GM12878 (cell line): ENCODE data around the gene NPTN. TPM values are rescaled to one million over a fixed set of nuclear protein-coding genes. Genes with fewer than 3 reads are reported as not detected.

ENCODE experiments used
- CHD1 ChIP-seq: IDR thresholded peaks from 2 replicates; pipeline ENCODE4 v1.6.1; 2012; ENCODE audit warnings: low read depth, low read length, improper control_type of control experiment
- CTCF ChIP-seq, 3 experiments: IDR thresholded peaks in 2 of 3; conservative IDR thresholded peaks in 1 of 3; 2 replicates each; pipeline ENCODE4 v1.5.1; 2011; ENCODE audit warnings: low read depth in 3 of 3, low read length in 3 of 3, mild to moderate bottlenecking in 3 of 3, control low read depth in 2 of 3, moderate library complexity in 2 of 3, inconsistent platforms in 1 of 3, mixed read lengths in 1 of 3; ENCODE audit not compliant: control insufficient read depth in 2 of 3, insufficient read depth in 1 of 3; ENCODE audit errors: extremely low read depth in 1 of 3
- DPF2 ChIP-seq: fragments of 450-650 bp; IDR thresholded peaks from 2 replicates; pipeline ENCODE4 v1.6.1; 2017; ENCODE audit warnings: mild to moderate bottlenecking
- E4F1 ChIP-seq: fragments of 450-650 bp; IDR thresholded peaks from 2 replicates; pipeline ENCODE4 v1.6.1; 2018; ENCODE audit warnings: borderline replicate concordance, mild to moderate bottlenecking; ENCODE audit not compliant: partially characterized antibody
- EGR1 ChIP-seq, 2 experiments: IDR thresholded peaks; 1 replicate in 1 of 2; 2 replicates in 1 of 2; pipeline ENCODE4 v1.6.1; 2011 to 2012; ENCODE audit warnings: low read depth in 2 of 2, low read length in 2 of 2, borderline replicate concordance in 1 of 2, mild to moderate bottlenecking in 1 of 2, moderate library complexity in 1 of 2
- IKZF1 ChIP-seq: fragments of 450-650 bp; conservative IDR thresholded peaks from 2 replicates; pipeline ENCODE4 v1.6.1; 2017; ENCODE audit warnings: antibody characterized with exemption, mild to moderate bottlenecking
- PBX3 ChIP-seq: IDR thresholded peaks from 2 replicates; pipeline ENCODE4 v1.6.1; 2011; ENCODE audit warnings: mild to moderate bottlenecking, low read depth, low read length, moderate library complexity; ENCODE audit not compliant: insufficient replicate concordance
- RCOR1 ChIP-seq: conservative IDR thresholded peaks from 2 replicates; pipeline ENCODE4 v1.6.1; 2012; ENCODE audit warnings: low read depth, low read length, improper control_type of control experiment
- RFX5 ChIP-seq: IDR thresholded peaks from 2 replicates; pipeline ENCODE4 v1.6.1; 2011; ENCODE audit warnings: low read depth, low read length, improper control_type of control experiment
- SIX5 ChIP-seq: IDR thresholded peaks from 2 replicates; pipeline ENCODE4 v1.6.1; 2011; ENCODE audit warnings: mild to moderate bottlenecking, low read depth, low read length, moderate library complexity; ENCODE audit not compliant: severe bottlenecking
- SMC3 ChIP-seq: IDR thresholded peaks from 2 replicates; pipeline ENCODE4 v1.6.1; 2011; ENCODE audit warnings: low read length, improper control_type of control experiment, borderline replicate concordance
- WRNIP1 ChIP-seq: IDR thresholded peaks from 2 replicates; pipeline ENCODE4 v1.6.1; 2011; ENCODE audit warnings: low read depth, low read length, improper control_type of control experiment, borderline replicate concordance
- ZNF274 ChIP-seq: IDR thresholded peaks from one replicate; pipeline ENCODE4 v1.8.0; 2011; ENCODE audit not compliant: insufficient read length, insufficient read depth
- polyA plus RNA-seq, 11 experiments: library from polyadenylated mRNA; depleted of rRNA in 4 of 11; unstranded in 6 of 11; stranded (reverse) in 5 of 11; fragments of >200 nt; fragmentation: Nextera tagmentation in 4 of 11; fragmentation: Illumina TruSeq in 1 of 11; extraction: Ambion mirVana in 4 of 11; extraction: Trizol in 1 of 11; gene quantifications; 1 replicate in 1 of 11; 2 replicates in 10 of 11; pipeline versions ENCODE4 v1.2.1 to v1.2.3, GENCODE V29; 2011 to 2016; ENCODE audit warnings: inconsistent platforms in 2 of 11, missing spikeins in 2 of 11, low read depth in 1 of 11
- total RNA-seq, 4 experiments: library from RNA; depleted of rRNA in 3 of 4; stranded (reverse); fragments of >200 nt in 3 of 4; fragmentation: Illumina TruSeq in 1 of 4; extraction: Trizol in 1 of 4; gene quantifications; 2 replicates each; pipeline versions ENCODE4 v1.2.1 to v1.2.3, GENCODE V29; 2013 to 2021
- TF ChIP-seq, protein P1 (sequence below): IDR thresholded peaks from 2 replicates; pipeline ENCODE4 v1.6.1; 2011; ENCODE audit warnings: low read depth, mild to moderate bottlenecking, low read length, moderate library complexity, borderline replicate concordance; ENCODE audit errors: extremely low read depth
- TF ChIP-seq, protein P2 (sequence below): fragments of 450-650 bp; IDR thresholded peaks from 2 replicates; pipeline ENCODE4 v1.6.1; 2017; ENCODE audit warnings: mild to moderate bottlenecking, low read depth, inconsistent platforms; ENCODE audit not compliant: poor library complexity, severe bottlenecking
- TF ChIP-seq, protein P3 (sequence below): IDR thresholded peaks from 2 replicates; pipeline ENCODE4 v1.6.1; 2012; ENCODE audit warnings: low read length, inconsistent platforms

Gene NPTN
- total and polyA plus RNA-seq, 10 of the 15 experiments (the other 5 are each of a cell fraction or from before 2014, with no cell fraction given) = 17.8 to 79.1 (median 41.7) TPM

DNA sequence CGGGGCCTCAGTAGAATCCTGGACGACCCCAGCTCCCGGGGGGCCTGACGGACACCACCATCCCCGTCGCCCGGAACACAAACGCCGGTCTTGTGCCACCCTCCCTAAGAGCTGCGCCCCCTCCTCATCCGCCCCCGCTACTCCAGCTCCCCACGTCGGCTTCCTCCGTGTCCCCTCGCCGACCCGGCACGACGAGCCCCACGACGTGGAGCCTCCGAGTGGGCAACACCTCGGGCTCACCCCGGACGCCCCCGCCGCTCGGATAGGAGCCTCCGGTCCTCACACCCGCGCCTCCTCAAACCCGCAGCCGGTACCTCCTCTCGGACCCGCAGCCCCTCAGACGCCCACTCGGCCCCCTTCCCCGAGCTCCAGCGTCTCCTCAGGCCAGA is 525 bp downstream of the NPTN start (continued):
- TF ChIP-seq ZNF274 (no peak), WRNIP1 (no peak), EGR1 (IDR thresholded peaks at IDR 0.05; ENCODE audit: borderline replicate concordance in 1 of 2, low read depth in 2 of 2, low read length in 2 of 2) (peak in 1 of 2 experiments; percentile 54; a peak in 2 of 3 replicates), CTCF (IDR thresholded peaks at IDR 0.05 in 2 of 3, conservative IDR thresholded peaks at IDR 0.05 in 1 of 3; ENCODE audit: control insufficient read depth in 2 of 3, extremely low read depth in 1 of 3, insufficient read depth in 1 of 3, low read depth in 3 of 3, low read length in 3 of 3) (no peak), CHD1 (no peak), SMC3 (no peak), SIX5 (no peak), RCOR1 (no peak), DPF2 (0 out of 2 replicates have a peak, but pooled peaks have one; percentile 20), E4F1 (no peak), IKZF1 (peak; percentile 12; the same call in 1 of the 2 replicates), PBX3 (no peak), RFX5 (no peak)
- TF ChIP-seq, protein P1, sequence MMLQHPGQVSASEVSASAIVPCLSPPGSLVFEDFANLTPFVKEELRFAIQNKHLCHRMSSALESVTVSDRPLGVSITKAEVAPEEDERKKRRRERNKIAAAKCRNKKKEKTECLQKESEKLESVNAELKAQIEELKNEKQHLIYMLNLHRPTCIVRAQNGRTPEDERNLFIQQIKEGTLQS = no peak
- TF ChIP-seq, protein P2, sequence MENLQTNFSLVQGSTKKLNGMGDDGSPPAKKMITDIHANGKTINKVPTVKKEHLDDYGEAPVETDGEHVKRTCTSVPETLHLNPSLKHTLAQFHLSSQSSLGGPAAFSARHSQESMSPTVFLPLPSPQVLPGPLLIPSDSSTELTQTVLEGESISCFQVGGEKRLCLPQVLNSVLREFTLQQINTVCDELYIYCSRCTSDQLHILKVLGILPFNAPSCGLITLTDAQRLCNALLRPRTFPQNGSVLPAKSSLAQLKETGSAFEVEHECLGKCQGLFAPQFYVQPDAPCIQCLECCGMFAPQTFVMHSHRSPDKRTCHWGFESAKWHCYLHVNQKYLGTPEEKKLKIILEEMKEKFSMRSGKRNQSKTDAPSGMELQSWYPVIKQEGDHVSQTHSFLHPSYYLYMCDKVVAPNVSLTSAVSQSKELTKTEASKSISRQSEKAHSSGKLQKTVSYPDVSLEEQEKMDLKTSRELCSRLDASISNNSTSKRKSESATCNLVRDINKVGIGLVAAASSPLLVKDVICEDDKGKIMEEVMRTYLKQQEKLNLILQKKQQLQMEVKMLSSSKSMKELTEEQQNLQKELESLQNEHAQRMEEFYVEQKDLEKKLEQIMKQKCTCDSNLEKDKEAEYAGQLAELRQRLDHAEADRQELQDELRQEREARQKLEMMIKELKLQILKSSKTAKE = no peak
- TF ChIP-seq, protein P3, sequence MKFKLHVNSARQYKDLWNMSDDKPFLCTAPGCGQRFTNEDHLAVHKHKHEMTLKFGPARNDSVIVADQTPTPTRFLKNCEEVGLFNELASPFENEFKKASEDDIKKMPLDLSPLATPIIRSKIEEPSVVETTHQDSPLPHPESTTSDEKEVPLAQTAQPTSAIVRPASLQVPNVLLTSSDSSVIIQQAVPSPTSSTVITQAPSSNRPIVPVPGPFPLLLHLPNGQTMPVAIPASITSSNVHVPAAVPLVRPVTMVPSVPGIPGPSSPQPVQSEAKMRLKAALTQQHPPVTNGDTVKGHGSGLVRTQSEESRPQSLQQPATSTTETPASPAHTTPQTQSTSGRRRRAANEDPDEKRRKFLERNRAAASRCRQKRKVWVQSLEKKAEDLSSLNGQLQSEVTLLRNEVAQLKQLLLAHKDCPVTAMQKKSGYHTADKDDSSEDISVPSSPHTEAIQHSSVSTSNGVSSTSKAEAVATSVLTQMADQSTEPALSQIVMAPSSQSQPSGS = no peak
